Erythroblast (primary cell): ENCODE results near the gene ARSK.

ENCODE experiments used
- GATA1 ChIP-seq: IDR thresholded peaks from 2 replicates; pipeline ENCODE4 v1.6.1; 2011; ENCODE audit warnings: low read depth, mild to moderate bottlenecking, control low read depth, low read length, moderate library complexity
- POLR2A ChIP-seq: IDR thresholded peaks from 2 replicates; pipeline ENCODE4 v1.6.1; 2011; ENCODE audit warnings: mild to moderate bottlenecking, low read length

- no peak for TF ChIP-seq POLR2A
- TF ChIP-seq GATA1: no peak
Observed at GRCh38 chr5:95628933-95629332, 74.0 kb downstream of the ARSK start.
